C4-2B (cell line): ENCODE measurements around the gene ALKBH1.

Experiments
- H3K27ac ChIP-seq: fragments of 450-650 bp; 2 replicates; pipeline ENCODE4 v1.5.1; 2017
- CTCF ChIP-seq: fragments of 450-650 bp; conservative IDR thresholded peaks from 2 replicates; pipeline ENCODE4 v1.5.1; 2017; ENCODE audit warnings: mild to moderate bottlenecking
- ZFX ChIP-seq: fragments of 450-650 bp; IDR thresholded peaks from 2 replicates; pipeline ENCODE4 v1.6.1; 2017

The ALKBH1 gene

GRCh38 chr14:77707355-77707723, 484 bp downstream of the ALKBH1 start:
- TF ChIP-seq ZFX: no peak
- peak; percentile 77 for TF ChIP-seq CTCF
- peak overlapping the region; percentile 84 for H3K27ac ChIP-seq

- no peak overlapping the region for H3K27ac ChIP-seq
- TF ChIP-seq CTCF: no peak
- no peak for TF ChIP-seq ZFX
These were observed 16.6 kb downstream of the ALKBH1 start for GRCh38 chr14:77691259-77691658.

GRCh38 chr14:77682158-77682553, 25.7 kb downstream of the ALKBH1 start:
- no peak overlapping the region; the same call in 1 of the 2 replicates for H3K27ac ChIP-seq
- TF ChIP-seq ZFX (no peak), CTCF (no peak)

GRCh38 chr14:77681196-77682157, 26.3 kb downstream of the ALKBH1 start:
- TF ChIP-seq ZFX (no peak), CTCF (no peak)
- H3K27ac ChIP-seq: peak overlapping the region; percentile 28; the same call in 1 of the 2 replicates

GRCh38 chr14:77674931-77675330, 32.9 kb downstream of the ALKBH1 start:
- TF ChIP-seq CTCF: no peak
- no peak for TF ChIP-seq ZFX
- H3K27ac ChIP-seq: no peak overlapping the region

- no peak overlapping the region for H3K27ac ChIP-seq
- no peak for TF ChIP-seq CTCF
- TF ChIP-seq ZFX: no peak
These were observed 34.6 kb downstream of the ALKBH1 start for GRCh38 chr14:77673193-77673592.

- TF ChIP-seq ZFX: no peak
- TF ChIP-seq CTCF: no peak
- no peak overlapping the region for H3K27ac ChIP-seq
These were observed 40.5 kb downstream of the ALKBH1 start for GRCh38 chr14:77667331-77667730.
